Measurements from ENCODE around the gene COL1A2. TPM values are rescaled to one million over a fixed set of nuclear protein-coding genes. Genes with fewer than 3 reads are reported as not detected.

The COL1A2 gene
- polyA plus RNA-seq, 3 donors = 651 to 746 (median 703) TPM

DNA sequence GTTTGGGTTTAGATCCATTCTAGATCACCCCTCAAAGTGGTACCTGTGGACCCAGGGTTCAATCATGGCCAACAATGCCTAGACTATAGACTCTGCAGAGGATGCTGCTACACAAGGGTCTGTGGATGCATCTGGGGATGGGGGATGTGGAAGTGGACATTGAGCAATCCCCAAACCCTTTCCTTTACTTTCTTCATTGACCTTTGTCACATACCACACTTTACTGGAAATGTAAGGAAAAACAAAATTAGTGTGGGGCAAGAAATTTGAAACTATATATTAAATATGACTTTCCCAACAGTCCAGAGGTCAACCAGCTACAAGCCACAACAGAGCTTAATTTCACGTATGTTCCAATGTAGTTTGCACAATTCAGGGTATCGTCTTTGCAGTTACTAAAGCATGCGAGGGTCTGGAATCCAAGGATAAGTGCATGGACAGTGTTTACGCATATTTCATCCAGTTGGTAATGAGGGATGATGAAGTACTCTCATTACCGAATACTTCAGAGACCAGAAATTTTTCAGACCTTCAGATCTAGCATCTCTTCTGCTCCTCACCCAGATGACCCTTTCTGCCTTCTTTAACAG, 81.7 kb downstream of the COL1A2 start:
- no peak for DNase-seq (ENCODE audit: low read depth in 3 of 3, low spot score in 2 of 3)

DNA sequence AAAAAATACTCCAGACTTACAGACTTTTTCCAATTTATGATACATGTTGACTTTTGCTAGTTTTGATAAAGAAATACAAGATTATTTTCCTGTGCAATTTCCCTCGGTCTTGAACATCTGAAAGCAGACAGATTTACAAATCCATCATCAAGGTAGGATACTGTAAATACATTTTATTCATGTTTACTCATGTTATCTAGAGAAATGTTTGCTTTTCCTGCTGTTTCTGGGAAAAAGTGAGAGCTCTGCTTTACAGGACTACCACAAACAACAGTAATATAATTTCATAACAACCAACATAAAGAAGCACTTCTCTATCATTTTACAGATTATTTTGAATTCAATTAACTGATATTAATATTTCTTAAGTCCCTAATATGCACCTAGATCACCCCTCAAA, 83.2 kb downstream of the COL1A2 start:
- no peak for DNase-seq (ENCODE audit: low read depth in 3 of 3, low spot score in 2 of 3)

DNA sequence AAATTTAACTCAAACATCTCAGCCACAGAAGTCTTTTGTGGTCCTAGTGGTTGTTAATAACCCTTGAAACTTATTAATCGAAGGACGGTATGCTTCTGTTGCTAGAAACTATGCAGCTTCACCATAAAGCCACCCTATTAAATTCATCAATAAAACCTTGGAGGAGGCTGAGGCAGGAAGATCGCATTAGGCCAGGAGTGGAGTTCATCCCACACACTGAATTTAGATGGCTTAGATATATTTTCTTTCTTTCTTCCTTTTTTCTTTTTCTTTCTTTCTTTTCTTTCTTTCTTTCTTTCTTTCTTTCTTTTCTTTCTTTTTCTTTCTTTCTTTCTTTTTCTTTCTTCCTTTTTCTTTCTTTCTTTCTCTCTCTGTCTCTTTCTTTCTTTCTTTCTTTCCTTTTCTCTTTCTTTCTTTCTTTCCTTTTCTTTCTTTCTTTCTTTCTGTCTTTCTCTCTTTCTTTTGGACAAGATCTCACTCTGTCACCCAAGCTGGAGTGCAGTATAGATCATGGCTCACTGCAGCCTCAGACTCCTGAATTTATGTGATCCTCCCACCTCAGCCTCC, 84.0 kb downstream of the COL1A2 start:
- no peak for DNase-seq (ENCODE audit: low read depth in 3 of 3, low spot score in 2 of 3)

Other genes starting within 250 kb of the COL1A2 start
- 10 to 100 TPM; 43.0 to 45.8 (median 43.4) TPM for gene CASD1, start 114.9 kb downstream of the COL1A2 start, polyA plus RNA-seq (ENCODE audit: insufficient read length in 3 of 3)

All from right renal cortex interstitium (tissue), 3 donors.